ENCODE measurements around the gene OR2T6. TPM values are rescaled to one million over a fixed set of nuclear protein-coding genes. Genes with fewer than 3 reads are reported as not detected.

The OR2T6 gene
- total RNA-seq, result not detected

GRCh38 chr1:248375446-248375845 lies at the start of gene OR2T6:
OR2T6 (plus strand) TSS chr1:248375746; CDS start chr1:248387609, 11,863 bp downstream.
- Histone ChIP-seq H3K9me3 (no peaks in the 10 kb centered on the region), H3K27ac (replicated peaks in 1 of 4) (no peak within 1 kb of the TSS), H3K4me1 (no peaks in the 10 kb centered on the region), H3K27me3 (no peaks in the 10 kb centered on the region), H3K4me3 (no peak within 1 kb of the TSS), H3K36me3 (no peaks in the 10 kb centered on the region)
- no peak for DNase-seq (ENCODE audit: extremely low spot score)
- intact Hi-C loops (cut with DNase I), result no loop called here
- TF ChIP-seq POLR2A (IDR thresholded peaks at IDR 0.05; ENCODE audit: low read depth) (no peak), EP300 (IDR thresholded peaks at IDR 0.05) (no peak), CTCF (IDR thresholded peaks at IDR 0.05) (no peak), POLR2AphosphoS5 (IDR thresholded peaks at IDR 0.05) (no peak)

DNA sequence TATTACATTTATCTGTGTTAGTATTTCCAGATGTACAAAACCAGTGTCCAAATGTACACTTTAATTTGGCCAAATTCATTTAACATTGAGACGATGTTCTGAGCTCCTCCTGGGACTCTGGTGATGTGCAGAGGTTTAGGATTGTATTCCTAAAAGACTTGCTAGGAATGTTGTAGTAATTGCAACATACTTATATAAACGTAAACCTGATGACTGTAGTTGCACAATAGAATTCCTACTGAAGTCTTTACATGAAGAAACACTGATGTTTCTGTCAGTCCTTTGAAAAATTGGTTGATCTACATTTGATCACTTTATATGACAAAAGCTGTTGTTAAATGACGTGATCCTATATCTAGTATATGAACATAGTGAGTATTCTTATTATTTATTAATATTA lies 32.1 kb upstream of the OR2T6 start:
- 61% methylated on average over 3 of the region's 3 CpGs for WGBS
- no peaks in the 10 kb centered on the region for H3K9me3 ChIP-seq
- H3K4me1 ChIP-seq, result no peaks in the 10 kb centered on the region
- H3K36me3 ChIP-seq, result no peaks in the 10 kb centered on the region
- no peak overlapping the region for H3K27ac ChIP-seq (replicated peaks in 1 of 4)
- H3K27me3 ChIP-seq, result no peaks in the 10 kb centered on the region
- H3K4me3 ChIP-seq, result no peak overlapping the region
- intact Hi-C loops (cut with DNase I), result no loop called here
- DNase-seq (ENCODE audit: extremely low spot score), result no peak
- TF ChIP-seq CTCF (IDR thresholded peaks at IDR 0.05) (no peak), POLR2A (IDR thresholded peaks at IDR 0.05; ENCODE audit: low read depth) (no peak), EP300 (IDR thresholded peaks at IDR 0.05) (no peak), POLR2AphosphoS5 (IDR thresholded peaks at IDR 0.05) (no peak)

DNA sequence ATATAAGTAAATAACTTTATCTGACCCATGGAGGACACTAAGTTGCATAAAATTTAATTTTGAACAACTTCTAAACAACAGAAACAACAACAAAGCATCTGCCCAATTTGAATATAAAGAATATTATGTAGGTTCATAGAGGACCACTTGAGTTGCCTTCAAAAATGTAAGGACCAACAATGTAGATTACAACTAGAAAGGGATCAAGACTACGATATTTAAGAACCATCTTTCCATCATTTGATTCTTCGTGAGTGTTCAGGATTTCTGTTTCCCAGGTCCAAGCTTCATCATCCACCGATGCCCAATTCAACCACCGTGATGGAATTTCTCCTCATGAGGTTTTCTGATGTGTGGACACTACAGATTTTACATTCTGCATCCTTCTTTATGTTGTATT lies 27.1 kb upstream of the OR2T6 start, which contains the start of gene OR14C36:
TSS of gene OR14C36 (plus strand) at position 301 of the 400 bp plus-strand sequence. CDS start at position 301, 0 bp downstream.
- intact Hi-C loops (cut with DNase I), result no loop called here
- Histone ChIP-seq H3K27ac (replicated peaks in 1 of 4) (no peak within 1 kb of the TSS), H3K9me3 (no peaks in the 10 kb centered on the region), H3K36me3 (no peaks in the 10 kb centered on the region), H3K4me3 (no peak within 1 kb of the TSS), H3K27me3 (peaks cover 0 to 4% (median 0%) of the 10 kb centered on the region in 4 donors), H3K4me1 (no peaks in the 10 kb centered on the region)
- 69% methylated on average over 4 of the region's 4 CpGs for WGBS
- DNase-seq (ENCODE audit: extremely low spot score), result no peak
- TF ChIP-seq CTCF (IDR thresholded peaks at IDR 0.05) (no peak), EP300 (IDR thresholded peaks at IDR 0.05) (no peak), POLR2AphosphoS5 (IDR thresholded peaks at IDR 0.05) (no peak), POLR2A (IDR thresholded peaks at IDR 0.05; ENCODE audit: low read depth) (no peak)

GRCh38 chr1:248359415-248359814 lies 16.1 kb upstream of the OR2T6 start:
- Histone ChIP-seq H3K27me3 (no peaks in the 10 kb centered on the region), H3K9me3 (peaks cover 0 to 1% (median under 1%) of the 10 kb centered on the region in 4 donors), H3K36me3 (no peaks in the 10 kb centered on the region), H3K4me1 (no peaks in the 10 kb centered on the region), H3K27ac (replicated peaks in 1 of 4) (no peak overlapping the region), H3K4me3 (no peak overlapping the region)
- 84% methylated on average over 3 of the region's 3 CpGs for WGBS
- TF ChIP-seq EP300 (IDR thresholded peaks at IDR 0.05) (no peak), POLR2A (IDR thresholded peaks at IDR 0.05; ENCODE audit: low read depth) (no peak), CTCF (IDR thresholded peaks at IDR 0.05) (no peak)
- DNase-seq (ENCODE audit: extremely low spot score), result no peak
- intact Hi-C loops (cut with DNase I), result no loop called here

DNA sequence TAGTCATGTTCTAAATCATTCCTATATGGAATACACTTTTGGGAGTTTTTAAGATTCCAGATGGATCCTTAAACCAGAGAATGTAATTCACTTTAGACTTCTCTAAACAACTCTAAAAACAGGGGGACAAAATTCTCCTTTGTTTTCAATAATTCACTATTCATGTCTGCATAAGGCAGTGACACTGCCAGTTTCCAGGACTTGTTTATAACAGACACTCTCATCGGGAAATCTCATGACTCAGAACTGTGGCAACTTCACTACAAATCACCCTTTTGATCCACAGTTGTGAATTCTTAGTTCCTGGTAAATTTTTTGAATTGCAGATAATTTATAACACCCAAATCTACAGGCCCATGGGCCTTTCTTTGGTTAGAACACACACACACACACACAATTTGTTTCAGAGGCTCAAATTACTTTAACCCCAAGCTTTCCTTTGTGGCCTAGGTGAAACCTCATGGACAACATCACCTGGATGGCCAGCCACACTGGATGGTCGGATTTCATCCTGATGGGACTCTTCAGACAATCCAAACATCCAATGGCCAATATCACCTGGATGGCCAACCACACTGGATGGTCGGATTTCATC lies 14.3 kb upstream of the OR2T6 start, which contains the start of gene OR2T4:
TSS of gene OR2T4 (plus strand) at position 545 of the 595 bp plus-strand sequence. CDS start at position 545, 0 bp downstream.
- Histone ChIP-seq H3K9me3 (peaks cover 0 to 11% (median 3%) of the 10 kb centered on the region in 4 donors), H3K4me1 (no peaks in the 10 kb centered on the region), H3K36me3 (no peaks in the 10 kb centered on the region), H3K27ac (replicated peaks in 1 of 4) (no peak within 1 kb of the TSS), H3K27me3 (no peaks in the 10 kb centered on the region), H3K4me3 (no peak within 1 kb of the TSS)
- TF ChIP-seq CTCF (IDR thresholded peaks at IDR 0.05), result no peak
- intact Hi-C loops (cut with DNase I), result no loop called here
- DNase-seq (ENCODE audit: extremely low spot score), result no peak
- 59% methylated on average over 3 of the region's 3 CpGs for WGBS
